ENCODE data around the gene FIS1. TPM values are rescaled to one million over a fixed set of nuclear protein-coding genes. Genes with fewer than 3 reads are reported as not detected.

FIS1 gene
- total RNA-seq, 1 experiment from 2014 or later = 124 TPM

GRCh38 chr7:101258243-101258731 is 13.4 kb upstream of the FIS1 start:
- Histone ChIP-seq H4K5ac (ENCODE audit: insufficient read length, low read depth, low read length) (no peak overlapping the region), H3K23me2 (ENCODE audit: insufficient read length, low read depth, low read length, poor library complexity, severe bottlenecking) (no peaks in the 10 kb centered on the region), H2BK20ac (ENCODE audit: low read depth, low read length, poor library complexity, severe bottlenecking) (no peak overlapping the region), H3K14ac (ENCODE audit: insufficient read depth, low read length) (no peak overlapping the region), H3K4ac (ENCODE audit: low read depth, low read length) (no peak overlapping the region), H3K9ac (ENCODE audit: extremely low read depth, insufficient read length, low read length) (no peak overlapping the region), H3T11ph (ENCODE audit: low read length) (no peak overlapping the region), H4K20me1 (ENCODE audit: control insufficient read depth, insufficient read depth, insufficient read length) (no peaks in the 10 kb centered on the region), H3K79me2 (ENCODE audit: insufficient read depth, low read length) (no peaks in the 10 kb centered on the region), H2AK5ac (ENCODE audit: insufficient read length, low read length) (no peak overlapping the region), H3K4me2 (ENCODE audit: insufficient read depth, insufficient read length, low read length) (no peak overlapping the region), H4K91ac (ENCODE audit: insufficient read length, low read depth, low read length) (no peak overlapping the region), H2BK5ac (ENCODE audit: insufficient read length, low read length) (no peak overlapping the region), H2BK12ac (ENCODE audit: insufficient read length, low read depth, low read length) (no peak overlapping the region), H3K23ac (ENCODE audit: insufficient read length, low read depth, low read length) (no peak overlapping the region), H2AFZ (ENCODE audit: low read length) (no peak overlapping the region), H2BK15ac (ENCODE audit: low read depth, low read length) (no peak overlapping the region), H3K4me1 (ENCODE audit: insufficient read depth, low read length) (no peaks in the 10 kb centered on the region), H3K56ac (ENCODE audit: insufficient read length, low read depth, low read length) (no peak overlapping the region), H3K27ac (ENCODE audit: insufficient read length, low read depth, low read length) (no peak overlapping the region), H3K79me1 (ENCODE audit: insufficient read depth, low read depth, low read length, poor library complexity, severe bottlenecking) (no peaks in the 10 kb centered on the region), H3K9me3 (ENCODE audit: control insufficient read depth, low read depth, low read length) (no peaks in the 10 kb centered on the region), H3K27me3 (ENCODE audit: insufficient read depth, low read length) (no peaks in the 10 kb centered on the region), H4K8ac (replicated peaks; ENCODE audit: insufficient read length, low read depth, low read length) (no peak overlapping the region), H2BK120ac (ENCODE audit: low read depth, low read length, poor library complexity, severe bottlenecking) (no peak overlapping the region), H3K18ac (ENCODE audit: insufficient read length, low read depth, low read length) (no peak overlapping the region)
- Mint-ChIP-seq H3K4me1 (peaks cover 2 to 3% of the 10 kb centered on the region in 2 experiments; a peak in 1 of 4 replicates), H3K36me3 (ENCODE audit: insufficient read depth in 1 of 3, low read depth in 3 of 3) (no peaks in the 10 kb centered on the region), H3K4me3 (no peak overlapping the region), H3K9me3 (no peaks in the 10 kb centered on the region), H3K27ac (no peak overlapping the region), H3K27me3 (ENCODE audit: low read depth) (no peaks in the 10 kb centered on the region; the same call in 1 of the 2 replicates)
- no peak for TF ChIP-seq CTCF (conservative IDR thresholded peaks at IDR 0.05)
- WGBS (ENCODE audit: extremely low coverage, insufficient read length, low lambda C conversion rate) = no CpG with 5 or more reads among the region's 7 CpGs
- no peak for DNase-seq

Data from H9 (cell line).